ENCODE measurements around the gene TUBB4A.

- no peak for TF ChIP-seq CTCF (IDR thresholded peaks at IDR 0.05; ENCODE audit: insufficient read depth, low read length, poor library complexity, severe bottlenecking)
- no peak for TF ChIP-seq EZH2phosphoT487 (conservative IDR thresholded peaks at IDR 0.05; ENCODE audit: low read length)
These were observed 27.9 kb upstream of the TUBB4A start for GRCh38 chr19:6529937-6530385.
